NCI-H510A treated with DMSO at 0.1 percent for 48 hours (cell line): Measurements from ENCODE around the gene RBM47.
"Not testable (repeated sequence)": the region's sequence is repeated elsewhere in the genome, so short reads cannot be mapped to it uniquely, and the experiment has no call there.

Experiments used
- DNase-seq: peaks from one replicate; lab custom pipeline; 2025; lab: John Stamatoyannopoulos, UW

The RBM47 gene

GRCh38 chr4:40486534-40486933 lies 143.1 kb downstream of the RBM47 start:
- no peak for DNase-seq

- no peak for DNase-seq
These were observed 145.1 kb downstream of the RBM47 start for GRCh38 chr4:40484346-40485090.

GRCh38 chr4:40482985-40483647 lies 146.5 kb downstream of the RBM47 start:
- peak; percentile 73 for DNase-seq

- DNase-seq = no peak
These were observed 147.7 kb downstream of the RBM47 start for GRCh38 chr4:40481977-40482376.

- DNase-seq = no peak
These were observed 149.4 kb downstream of the RBM47 start for GRCh38 chr4:40480291-40480690.

- DNase-seq = no peak
These were observed 150.3 kb downstream of the RBM47 start for GRCh38 chr4:40479378-40479777.

- peak; percentile 90 for DNase-seq
These were observed 154.1 kb downstream of the RBM47 start for GRCh38 chr4:40475609-40476008.

GRCh38 chr4:40473578-40474388 lies 155.9 kb downstream of the RBM47 start:
- DNase-seq = no peak

- no peak for DNase-seq
These were observed 157.7 kb downstream of the RBM47 start for GRCh38 chr4:40471923-40472322.

GRCh38 chr4:40466789-40467188 lies 162.9 kb downstream of the RBM47 start:
- no peak for DNase-seq

GRCh38 chr4:40462326-40462725 lies 167.3 kb downstream of the RBM47 start:
- peak; percentile 37 for DNase-seq

- DNase-seq = no peak
These were observed 167.8 kb downstream of the RBM47 start for GRCh38 chr4:40461879-40462278.

- DNase-seq = no peak
These were observed 168.6 kb downstream of the RBM47 start for GRCh38 chr4:40461062-40461461.

- no peak for DNase-seq
These were observed 171.0 kb downstream of the RBM47 start for GRCh38 chr4:40458683-40459082.

GRCh38 chr4:40458109-40458508 lies 171.6 kb downstream of the RBM47 start:
- DNase-seq = no peak

- DNase-seq = no peak
These were observed 174.2 kb downstream of the RBM47 start for GRCh38 chr4:40455340-40455902.

GRCh38 chr4:40454816-40455215 lies 174.8 kb downstream of the RBM47 start:
- DNase-seq = no peak

GRCh38 chr4:40453912-40454311 lies 175.8 kb downstream of the RBM47 start:
- peak; percentile 74 for DNase-seq

- peak; percentile 15 for DNase-seq
These were observed 180.8 kb downstream of the RBM47 start for GRCh38 chr4:40448875-40449274.

- DNase-seq = no peak
These were observed 182.8 kb downstream of the RBM47 start for GRCh38 chr4:40446839-40447238.

- not testable (repeated sequence) for DNase-seq
These were observed 183.4 kb downstream of the RBM47 start for GRCh38 chr4:40446261-40446750.

- DNase-seq = no peak
These were observed 184.0 kb downstream of the RBM47 start for GRCh38 chr4:40445671-40446070.
